ENCODE data around the gene ENO4.

- TF ChIP-seq, protein P1, sequence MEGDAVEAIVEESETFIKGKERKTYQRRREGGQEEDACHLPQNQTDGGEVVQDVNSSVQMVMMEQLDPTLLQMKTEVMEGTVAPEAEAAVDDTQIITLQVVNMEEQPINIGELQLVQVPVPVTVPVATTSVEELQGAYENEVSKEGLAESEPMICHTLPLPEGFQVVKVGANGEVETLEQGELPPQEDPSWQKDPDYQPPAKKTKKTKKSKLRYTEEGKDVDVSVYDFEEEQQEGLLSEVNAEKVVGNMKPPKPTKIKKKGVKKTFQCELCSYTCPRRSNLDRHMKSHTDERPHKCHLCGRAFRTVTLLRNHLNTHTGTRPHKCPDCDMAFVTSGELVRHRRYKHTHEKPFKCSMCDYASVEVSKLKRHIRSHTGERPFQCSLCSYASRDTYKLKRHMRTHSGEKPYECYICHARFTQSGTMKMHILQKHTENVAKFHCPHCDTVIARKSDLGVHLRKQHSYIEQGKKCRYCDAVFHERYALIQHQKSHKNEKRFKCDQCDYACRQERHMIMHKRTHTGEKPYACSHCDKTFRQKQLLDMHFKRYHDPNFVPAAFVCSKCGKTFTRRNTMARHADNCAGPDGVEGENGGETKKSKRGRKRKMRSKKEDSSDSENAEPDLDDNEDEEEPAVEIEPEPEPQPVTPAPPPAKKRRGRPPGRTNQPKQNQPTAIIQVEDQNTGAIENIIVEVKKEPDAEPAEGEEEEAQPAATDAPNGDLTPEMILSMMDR (IDR thresholded peaks at IDR 0.05): no peak
- no peak for TF ChIP-seq EP300 (IDR thresholded peaks at IDR 0.05)
Measured at GRCh38 chr10:116810895-116811294, 38.4 kb upstream of the ENO4 start.
